ENCODE data around the gene WDR27.

DNA sequence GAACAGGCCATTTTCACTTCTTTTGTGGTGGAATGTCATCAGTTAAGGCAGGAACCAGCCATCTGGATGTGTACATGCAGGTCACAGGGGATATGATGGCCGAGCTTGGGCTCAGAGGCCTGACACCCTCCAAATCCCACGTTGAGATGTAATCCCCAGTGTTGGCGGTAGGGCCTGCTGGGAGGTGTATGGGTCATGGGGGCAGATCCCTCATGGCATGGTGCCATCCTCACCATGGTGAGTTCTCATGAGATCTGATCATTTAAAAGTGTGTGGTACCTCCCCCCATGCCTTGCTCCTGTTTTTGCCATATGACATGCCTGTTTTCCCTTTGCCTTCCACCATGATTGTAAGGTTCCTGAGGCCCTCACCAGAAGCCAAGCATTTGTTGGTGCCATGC lies 26.8 kb downstream of the WDR27 start:
- TF ChIP-seq, protein P1, sequence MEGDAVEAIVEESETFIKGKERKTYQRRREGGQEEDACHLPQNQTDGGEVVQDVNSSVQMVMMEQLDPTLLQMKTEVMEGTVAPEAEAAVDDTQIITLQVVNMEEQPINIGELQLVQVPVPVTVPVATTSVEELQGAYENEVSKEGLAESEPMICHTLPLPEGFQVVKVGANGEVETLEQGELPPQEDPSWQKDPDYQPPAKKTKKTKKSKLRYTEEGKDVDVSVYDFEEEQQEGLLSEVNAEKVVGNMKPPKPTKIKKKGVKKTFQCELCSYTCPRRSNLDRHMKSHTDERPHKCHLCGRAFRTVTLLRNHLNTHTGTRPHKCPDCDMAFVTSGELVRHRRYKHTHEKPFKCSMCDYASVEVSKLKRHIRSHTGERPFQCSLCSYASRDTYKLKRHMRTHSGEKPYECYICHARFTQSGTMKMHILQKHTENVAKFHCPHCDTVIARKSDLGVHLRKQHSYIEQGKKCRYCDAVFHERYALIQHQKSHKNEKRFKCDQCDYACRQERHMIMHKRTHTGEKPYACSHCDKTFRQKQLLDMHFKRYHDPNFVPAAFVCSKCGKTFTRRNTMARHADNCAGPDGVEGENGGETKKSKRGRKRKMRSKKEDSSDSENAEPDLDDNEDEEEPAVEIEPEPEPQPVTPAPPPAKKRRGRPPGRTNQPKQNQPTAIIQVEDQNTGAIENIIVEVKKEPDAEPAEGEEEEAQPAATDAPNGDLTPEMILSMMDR (IDR thresholded peaks at IDR 0.05; ENCODE audit: borderline replicate concordance, extremely low read depth, low read length, poor library complexity, severe bottlenecking), result no peak
- no peak for TF ChIP-seq EZH2 (IDR thresholded peaks at IDR 0.05; ENCODE audit: borderline replicate concordance, low read depth, low read length, severe bottlenecking)

Measured in DND-41 (cell line).